Activated naive CD8-positive, alpha-beta T cell treated with anti-CD3 and anti-CD28 coated beads for 36 hours (primary cell): ENCODE measurements around the gene CEACAM7. TPM values are rescaled to one million over a fixed set of nuclear protein-coding genes. Genes with fewer than 3 reads are reported as not detected.
"Not testable (repeated sequence)": the region's sequence is repeated elsewhere in the genome, so short reads cannot be mapped to it uniquely, and the experiment has no call there.

ENCODE experiments used
- DNase-seq: peaks from one replicate; pipeline ENCODE4 v3.0.0; 2021
- H3K27ac Mint-ChIP-seq: one replicate; pipeline ENCODE4 v1.8.0; 2022; ENCODE audit warnings: mild to moderate bottlenecking, moderate library complexity, mixed read lengths
- H3K27me3 Mint-ChIP-seq: one replicate; pipeline ENCODE4 v1.8.0; 2022; ENCODE audit warnings: mild to moderate bottlenecking, mixed read lengths
- H3K36me3 Mint-ChIP-seq: one replicate; pipeline ENCODE4 v1.8.0; 2021; ENCODE audit warnings: mild to moderate bottlenecking, mixed read lengths
- H3K4me1 Mint-ChIP-seq: one replicate; pipeline ENCODE4 v1.8.0; 2021; ENCODE audit warnings: mixed read lengths
- H3K4me3 Mint-ChIP-seq: one replicate; pipeline ENCODE4 v1.8.0; 2022; ENCODE audit warnings: mild to moderate bottlenecking, moderate library complexity, mixed read lengths
- H3K9me3 Mint-ChIP-seq: one replicate; pipeline ENCODE4 v1.8.0; 2022; ENCODE audit warnings: mixed read lengths
- total RNA-seq, 2 experiments: library from RNA; stranded (reverse); gene quantifications; one replicate each; pipeline ENCODE4 v1.2.3, GENCODE V29; 2021

Gene CEACAM7
- total RNA-seq: not detected

GRCh38 chr19:41688098-41688497, at the start of gene CEACAM7:
TSS of gene CEACAM7 (minus strand) at chr19:41688270. CDS start at chr19:41688165, 105 bp downstream.
- H3K4me3 Mint-ChIP-seq: no peak within 1 kb of the TSS
- peaks cover 43% of the 10 kb centered on the region for H3K27me3 Mint-ChIP-seq
- H3K36me3 Mint-ChIP-seq: no peaks in the 10 kb centered on the region
- no peaks in the 10 kb centered on the region for H3K9me3 Mint-ChIP-seq
- no peak for DNase-seq
- no peaks in the 10 kb centered on the region for H3K4me1 Mint-ChIP-seq
- no peak within 1 kb of the TSS for H3K27ac Mint-ChIP-seq

GRCh38 chr19:41735071-41735600, 47.1 kb upstream of the CEACAM7 start:
- H3K36me3 Mint-ChIP-seq: no peaks in the 10 kb centered on the region
- peaks cover 57% of the 10 kb centered on the region for H3K27me3 Mint-ChIP-seq
- H3K4me3 Mint-ChIP-seq: no peak overlapping the region

GRCh38 chr19:41734585-41734984, 46.5 kb upstream of the CEACAM7 start:
- Mint-ChIP-seq H3K9me3 (no peaks in the 10 kb centered on the region), H3K4me1 (peaks cover 11% of the 10 kb centered on the region), H3K36me3 (no peaks in the 10 kb centered on the region), H3K4me3 (no peak overlapping the region), H3K27me3 (peaks cover 57% of the 10 kb centered on the region), H3K27ac (no peak overlapping the region)
- DNase-seq: no peak

More at GRCh38 chr19:41735071-41735600, 47.1 kb upstream of the CEACAM7 start:
- Mint-ChIP-seq H3K4me1 (peaks cover 15% of the 10 kb centered on the region), H3K9me3 (no peaks in the 10 kb centered on the region), H3K27ac (peak overlapping the region; percentile 47)
- DNase-seq: no peak

GRCh38 chr19:41734156-41734555, 46.1 kb upstream of the CEACAM7 start:
- Mint-ChIP-seq H3K9me3 (no peaks in the 10 kb centered on the region), H3K4me3 (no peak overlapping the region), H3K27ac (no peak overlapping the region), H3K4me1 (peaks cover 11% of the 10 kb centered on the region), H3K27me3 (peaks cover 56% of the 10 kb centered on the region), H3K36me3 (no peaks in the 10 kb centered on the region)
- no peak for DNase-seq

GRCh38 chr19:41726493-41726892, 38.4 kb upstream of the CEACAM7 start:
- no peak for DNase-seq
- H3K27me3 Mint-ChIP-seq: peaks cover 56% of the 10 kb centered on the region
- no peaks in the 10 kb centered on the region for H3K36me3 Mint-ChIP-seq
- H3K4me1 Mint-ChIP-seq: no peaks in the 10 kb centered on the region
- no peak overlapping the region for H3K4me3 Mint-ChIP-seq
- H3K9me3 Mint-ChIP-seq: no peaks in the 10 kb centered on the region
- no peak overlapping the region for H3K27ac Mint-ChIP-seq

DNA sequence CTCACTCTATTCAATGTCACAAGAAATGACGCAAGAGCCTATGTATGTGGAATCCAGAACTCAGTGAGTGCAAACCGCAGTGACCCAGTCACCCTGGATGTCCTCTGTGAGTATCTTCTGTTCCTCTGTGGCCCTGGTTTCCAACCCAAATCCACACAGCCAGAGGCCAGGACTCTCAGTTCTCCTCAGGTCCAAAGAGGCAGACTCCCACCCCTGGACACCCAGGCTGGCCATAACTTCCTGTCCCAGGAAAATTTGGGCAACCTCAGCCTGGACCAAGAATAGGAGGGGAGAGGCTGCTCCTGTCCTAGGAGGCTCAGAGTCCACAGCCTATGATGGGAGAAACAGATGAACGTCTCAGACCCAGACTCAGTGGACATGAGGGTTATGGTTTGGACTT, 32.0 kb upstream of the CEACAM7 start:
- peaks cover 42% of the 10 kb centered on the region for H3K27me3 Mint-ChIP-seq
- no peaks in the 10 kb centered on the region for H3K9me3 Mint-ChIP-seq
- no peak overlapping the region for H3K27ac Mint-ChIP-seq
- H3K4me3 Mint-ChIP-seq: no peak overlapping the region
- H3K36me3 Mint-ChIP-seq: no peaks in the 10 kb centered on the region
- no peaks in the 10 kb centered on the region for H3K4me1 Mint-ChIP-seq
- DNase-seq: no peak

GRCh38 chr19:41718761-41719160, 30.7 kb upstream of the CEACAM7 start:
- Mint-ChIP-seq H3K9me3 (no peaks in the 10 kb centered on the region), H3K36me3 (no peaks in the 10 kb centered on the region), H3K27me3 (peaks cover 50% of the 10 kb centered on the region), H3K4me1 (no peaks in the 10 kb centered on the region), H3K27ac (no peak overlapping the region), H3K4me3 (no peak overlapping the region)
- no peak for DNase-seq

DNA sequence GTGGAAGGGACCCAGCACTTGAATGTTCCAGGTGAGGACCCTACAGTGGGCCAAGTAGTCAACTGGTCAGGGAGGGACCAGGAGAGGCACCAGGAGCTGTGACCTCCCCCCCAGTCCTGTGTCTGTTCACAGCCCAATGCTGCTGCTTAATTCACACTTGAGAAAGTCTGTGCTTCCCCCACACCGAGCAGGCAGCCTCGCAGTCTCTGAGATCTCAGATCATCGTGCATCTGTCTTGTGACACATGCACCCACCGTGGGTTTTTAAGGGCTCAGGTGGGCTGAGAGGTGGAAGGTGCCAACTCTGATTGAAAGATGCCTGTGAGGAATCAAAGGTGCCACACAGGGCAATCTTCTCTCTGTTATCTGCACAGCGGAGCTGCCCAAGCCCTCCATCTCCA, 26.5 kb upstream of the CEACAM7 start:
- no peak overlapping the region for H3K4me3 Mint-ChIP-seq
- no peak overlapping the region for H3K27ac Mint-ChIP-seq
- no peak for DNase-seq
- no peaks in the 10 kb centered on the region for H3K36me3 Mint-ChIP-seq
- H3K4me1 Mint-ChIP-seq: peaks cover 2% of the 10 kb centered on the region
- H3K9me3 Mint-ChIP-seq: no peaks in the 10 kb centered on the region
- H3K27me3 Mint-ChIP-seq: peaks cover 60% of the 10 kb centered on the region

DNA sequence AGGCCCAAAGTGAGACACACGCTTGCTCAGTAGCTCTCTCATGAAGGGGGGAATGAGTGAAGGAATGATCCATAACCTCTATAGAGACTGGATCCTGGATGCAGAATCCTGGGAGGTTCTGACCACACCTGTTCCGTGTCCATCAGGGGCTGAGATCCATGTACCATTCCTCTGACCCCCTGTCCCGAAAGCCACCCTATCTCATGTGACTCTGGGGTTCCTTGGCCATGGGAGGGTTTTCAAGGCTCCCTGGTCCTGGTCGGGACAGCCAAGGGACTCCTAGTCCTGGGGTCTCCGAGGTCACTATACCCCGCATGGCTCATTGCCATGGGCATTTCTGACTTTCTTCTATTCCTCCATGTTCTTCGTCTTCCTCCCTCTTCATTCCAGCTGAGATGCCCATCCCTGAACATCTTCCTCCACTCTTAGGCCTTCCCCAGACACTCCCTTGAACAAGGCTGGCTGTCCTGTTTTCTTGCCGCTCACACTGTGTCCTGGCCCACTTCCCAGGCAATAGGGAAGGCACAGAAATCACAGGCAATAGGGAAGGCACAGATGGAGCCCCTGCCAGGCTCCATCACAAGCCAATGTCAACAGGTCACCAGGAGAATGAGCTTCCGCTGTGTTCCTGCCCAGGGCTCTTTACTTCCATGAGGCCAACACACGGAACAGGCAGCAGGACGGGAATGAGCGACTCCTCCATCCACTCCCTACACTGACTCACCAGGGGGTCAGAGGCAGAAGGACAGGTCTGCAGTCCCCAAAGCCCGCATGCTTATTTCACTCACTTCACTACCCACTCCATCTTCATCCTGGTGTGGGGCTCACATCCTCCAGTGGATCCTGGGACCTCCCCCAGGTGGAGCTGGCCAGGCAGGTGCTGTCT, 23.5 kb upstream of the CEACAM7 start:
- Mint-ChIP-seq H3K36me3 (no peaks in the 10 kb centered on the region), H3K4me1 (peaks cover 7% of the 10 kb centered on the region), H3K4me3 (no peak overlapping the region), H3K27ac (no peak overlapping the region), H3K27me3 (peaks cover 63% of the 10 kb centered on the region), H3K9me3 (no peaks in the 10 kb centered on the region)
- DNase-seq: no peak

- H3K4me3 Mint-ChIP-seq: no peak overlapping the region
- H3K9me3 Mint-ChIP-seq: no peaks in the 10 kb centered on the region
- no peak overlapping the region for H3K27ac Mint-ChIP-seq
- H3K27me3 Mint-ChIP-seq: peaks cover 66% of the 10 kb centered on the region
- peaks cover 7% of the 10 kb centered on the region for H3K4me1 Mint-ChIP-seq
- no peak for DNase-seq
- H3K36me3 Mint-ChIP-seq: no peaks in the 10 kb centered on the region
Measured at GRCh38 chr19:41709951-41710645, 22.0 kb upstream of the CEACAM7 start.

GRCh38 chr19:41709516-41709915, 21.4 kb upstream of the CEACAM7 start:
- not testable (repeated sequence) for H3K9me3 Mint-ChIP-seq, H3K27ac Mint-ChIP-seq, H3K4me3 Mint-ChIP-seq, H3K4me1 Mint-ChIP-seq, DNase-seq, H3K36me3 Mint-ChIP-seq
- H3K27me3 Mint-ChIP-seq: peaks cover 67% of the 10 kb centered on the region

DNA sequence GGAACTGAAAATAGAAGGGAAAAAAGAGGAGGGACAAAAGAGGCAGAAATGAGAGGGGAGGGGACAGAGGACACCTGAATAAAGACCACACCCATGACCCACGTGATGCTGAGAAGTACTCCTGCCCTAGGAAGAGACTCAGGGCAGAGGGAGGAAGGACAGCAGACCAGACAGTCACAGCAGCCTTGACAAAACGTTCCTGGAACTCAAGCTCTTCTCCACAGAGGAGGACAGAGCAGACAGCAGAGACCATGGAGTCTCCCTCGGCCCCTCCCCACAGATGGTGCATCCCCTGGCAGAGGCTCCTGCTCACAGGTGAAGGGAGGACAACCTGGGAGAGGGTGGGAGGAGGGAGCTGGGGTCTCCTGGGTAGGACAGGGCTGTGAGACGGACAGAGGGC, 20.4 kb upstream of the CEACAM7 start, which contains the start of gene CEACAM5:
TSS of gene CEACAM5 (plus strand) at position 146 of the 400 bp plus-strand sequence. CDS start at position 252, 106 bp downstream.
- no peak within 1 kb of the TSS for H3K27ac Mint-ChIP-seq

GRCh38 chr19:41707871-41708371, 19.9 kb upstream of the CEACAM7 start:
- Mint-ChIP-seq H3K36me3 (no peaks in the 10 kb centered on the region), H3K4me1 (peaks cover 7% of the 10 kb centered on the region), H3K27me3 (peaks cover 67% of the 10 kb centered on the region), H3K27ac (no peak overlapping the region), H3K9me3 (no peaks in the 10 kb centered on the region), H3K4me3 (no peak overlapping the region)
- DNase-seq: no peak

More for the DNA sequence above, 20.4 kb upstream of the CEACAM7 start, which contains the start of gene CEACAM5:
- H3K4me1 Mint-ChIP-seq: peaks cover 7% of the 10 kb centered on the region
- H3K9me3 Mint-ChIP-seq: no peaks in the 10 kb centered on the region
- no peak within 1 kb of the TSS for H3K4me3 Mint-ChIP-seq
- peaks cover 68% of the 10 kb centered on the region for H3K27me3 Mint-ChIP-seq
- no peaks in the 10 kb centered on the region for H3K36me3 Mint-ChIP-seq
- DNase-seq: no peak

DNA sequence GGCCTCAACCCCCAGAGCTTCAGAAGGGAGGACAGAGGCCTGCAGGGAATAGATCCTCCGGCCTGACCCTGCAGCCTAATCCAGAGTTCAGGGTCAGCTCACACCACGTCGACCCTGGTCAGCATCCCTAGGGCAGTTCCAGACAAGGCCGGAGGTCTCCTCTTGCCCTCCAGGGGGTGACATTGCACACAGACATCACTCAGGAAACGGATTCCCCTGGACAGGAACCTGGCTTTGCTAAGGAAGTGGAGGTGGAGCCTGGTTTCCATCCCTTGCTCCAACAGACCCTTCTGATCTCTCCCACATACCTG, 19.4 kb upstream of the CEACAM7 start:
- DNase-seq: no peak
- Mint-ChIP-seq H3K4me3 (no peak overlapping the region), H3K36me3 (no peaks in the 10 kb centered on the region), H3K9me3 (no peaks in the 10 kb centered on the region), H3K27ac (no peak overlapping the region), H3K27me3 (peaks cover 67% of the 10 kb centered on the region), H3K4me1 (peaks cover 6% of the 10 kb centered on the region)
